Right lung (tissue), 5 donors: ENCODE data around the gene TMEM86B. TPM values are rescaled to one million over a fixed set of nuclear protein-coding genes. Genes with fewer than 3 reads are reported as not detected.
"Not testable (repeated sequence)": the region's sequence is repeated elsewhere in the genome, so short reads cannot be mapped to it uniquely, and the experiment has no call there.

Source experiments
- DNase-seq, 2 donors: peaks; one replicate each; pipeline ENCODE4 v3.0.0-alpha.2; 2013
- polyA plus RNA-seq, 5 donors: library from polyadenylated mRNA; unstranded; fragments of 120-200 nt; gene quantifications; one replicate each; pipeline versions ENCODE4 v1.2.1 to v1.2.3, GENCODE V29; 2013; ENCODE audit warnings: inconsistent platforms in 1 of 5, low replicate concordance in 1 of 5; ENCODE audit not compliant: insufficient read length in 5 of 5, insufficient read depth in 1 of 5

The TMEM86B gene
- polyA plus RNA-seq, 5 donors = 2.1 to 5.0 (median 3.4) TPM

GRCh38 chr19:55242517-55242916 is 14.0 kb upstream of the TMEM86B start:
- no peak for DNase-seq

- DNase-seq = no peak
These were observed 13.4 kb upstream of the TMEM86B start for GRCh38 chr19:55241935-55242464.

DNA sequence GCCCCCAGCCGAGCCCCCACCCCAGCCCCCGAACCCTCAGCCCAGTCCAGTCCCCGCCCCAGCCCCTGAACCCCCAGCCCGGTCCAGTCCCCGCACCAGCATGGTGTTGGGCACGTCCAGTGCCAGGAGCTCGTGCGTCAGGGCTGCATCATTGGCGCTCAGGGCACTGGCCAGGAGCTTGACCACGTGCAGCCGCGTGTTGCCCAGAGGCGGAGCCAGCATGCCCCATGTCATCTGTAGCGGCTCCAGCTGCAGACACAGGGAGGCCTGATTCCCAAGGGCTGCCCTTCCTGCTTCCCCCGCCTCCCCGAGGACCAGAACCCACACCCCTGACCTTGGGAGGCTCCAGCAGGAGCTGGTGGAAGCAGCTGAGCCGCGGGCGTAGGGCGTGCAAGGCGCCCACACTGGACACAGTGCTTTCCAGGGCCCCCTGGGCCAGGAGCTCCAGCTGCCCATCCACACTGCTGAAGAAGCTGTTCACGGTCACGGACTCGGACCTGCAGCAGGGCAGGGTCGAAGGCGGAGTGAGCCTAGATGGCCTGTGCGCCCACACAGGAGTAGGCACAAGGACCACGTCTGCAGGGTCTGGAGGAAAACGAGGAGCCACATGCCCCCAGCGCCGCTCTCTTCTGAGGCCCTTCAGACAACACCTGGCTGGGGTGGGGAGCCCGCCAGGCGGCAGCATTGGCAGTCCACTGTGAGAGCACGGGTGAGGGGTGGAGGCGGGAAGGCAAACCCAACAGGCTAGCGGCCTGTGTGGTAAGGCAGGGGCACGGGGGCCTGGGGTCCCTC is 12.8 kb upstream of the TMEM86B start:
- no peak for DNase-seq

GRCh38 chr19:55240713-55241020 is 12.1 kb upstream of the TMEM86B start:
- DNase-seq = no peak

GRCh38 chr19:55239004-55239403 is 10.4 kb upstream of the TMEM86B start:
- DNase-seq = no peak

- DNase-seq = no peak
These were observed 9.5 kb upstream of the TMEM86B start for GRCh38 chr19:55238030-55238429.

GRCh38 chr19:55232986-55233385 is 4.4 kb upstream of the TMEM86B start:
- no peak for DNase-seq

DNA sequence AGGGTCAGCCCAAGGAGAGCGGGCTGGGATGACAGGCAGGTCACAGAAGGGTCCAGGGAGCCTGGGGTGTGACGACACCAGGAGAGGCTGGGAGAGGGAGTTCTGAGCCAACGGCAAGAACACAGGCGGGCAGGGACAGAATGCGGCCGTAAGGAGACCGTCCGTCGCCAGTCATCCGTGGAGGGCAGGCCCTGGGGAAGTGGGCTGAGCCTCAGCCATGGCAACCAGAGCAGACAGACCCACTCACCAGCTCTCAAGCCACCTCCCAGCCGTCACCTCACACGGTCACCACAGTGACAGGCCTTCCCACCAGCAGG is 3.7 kb upstream of the TMEM86B start:
- DNase-seq = no peak

- DNase-seq = no peak
These were observed 3.1 kb upstream of the TMEM86B start for GRCh38 chr19:55231391-55232285.

GRCh38 chr19:55230780-55231179 is 2.2 kb upstream of the TMEM86B start:
- DNase-seq = no peak

GRCh38 chr19:55230329-55230728 is 1.8 kb upstream of the TMEM86B start:
- no peak for DNase-seq

GRCh38 chr19:55229789-55230182 is 1.2 kb upstream of the TMEM86B start:
- no peak for DNase-seq

DNA sequence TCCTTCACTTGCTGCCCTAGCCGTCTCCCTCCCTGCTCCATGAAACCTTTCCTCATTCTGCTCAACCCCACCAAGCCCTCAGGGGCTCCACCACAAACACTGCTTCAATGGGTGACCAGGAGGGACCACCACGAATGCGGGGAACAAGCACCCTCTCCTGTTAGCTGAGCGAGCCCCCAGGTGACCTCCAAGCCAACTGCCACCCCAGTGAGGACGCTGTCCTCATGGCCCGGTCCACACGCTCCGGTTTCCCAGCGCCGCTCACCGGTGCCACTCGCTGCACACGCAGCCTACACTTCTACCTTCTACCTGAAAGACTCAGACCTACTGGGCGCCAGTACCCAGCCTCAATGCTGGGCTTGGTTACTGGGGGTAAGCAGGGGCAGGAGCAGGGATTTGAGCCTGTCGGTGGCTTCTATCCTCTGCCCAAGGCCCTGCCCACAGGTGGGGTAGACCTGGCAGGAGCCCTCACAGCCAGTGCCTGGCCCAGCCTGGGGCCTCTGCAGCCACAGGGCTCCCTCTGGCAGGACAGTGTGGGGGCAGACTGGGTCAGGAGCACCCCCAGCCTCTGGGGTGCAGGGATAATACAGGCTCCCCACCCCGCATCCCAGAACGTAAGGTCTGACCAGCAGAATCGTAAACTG is 704 bp upstream of the TMEM86B start:
- DNase-seq = no peak

DNA sequence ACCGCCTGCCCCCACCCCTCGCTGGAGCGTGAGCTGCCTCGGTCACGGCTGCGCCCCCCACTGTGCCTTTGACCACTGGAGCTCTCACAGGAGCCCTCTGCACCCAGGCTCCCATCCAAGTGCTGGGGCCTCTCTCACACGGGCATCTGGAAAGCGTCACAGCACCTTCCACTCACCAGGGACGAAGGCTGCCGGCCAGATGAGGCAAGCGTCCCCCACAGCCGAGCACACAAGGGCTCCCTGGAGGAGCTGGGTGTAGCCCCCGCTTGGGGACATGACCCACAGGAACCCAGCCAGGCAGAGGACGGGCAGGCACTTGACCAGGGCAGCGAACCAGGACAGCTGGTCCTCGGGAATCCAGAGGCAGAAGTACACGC is 560 bp downstream of the TMEM86B start:
- DNase-seq = no peak

- no peak for DNase-seq
These were observed 1.1 kb downstream of the TMEM86B start for GRCh38 chr19:55227241-55228014.

DNA sequence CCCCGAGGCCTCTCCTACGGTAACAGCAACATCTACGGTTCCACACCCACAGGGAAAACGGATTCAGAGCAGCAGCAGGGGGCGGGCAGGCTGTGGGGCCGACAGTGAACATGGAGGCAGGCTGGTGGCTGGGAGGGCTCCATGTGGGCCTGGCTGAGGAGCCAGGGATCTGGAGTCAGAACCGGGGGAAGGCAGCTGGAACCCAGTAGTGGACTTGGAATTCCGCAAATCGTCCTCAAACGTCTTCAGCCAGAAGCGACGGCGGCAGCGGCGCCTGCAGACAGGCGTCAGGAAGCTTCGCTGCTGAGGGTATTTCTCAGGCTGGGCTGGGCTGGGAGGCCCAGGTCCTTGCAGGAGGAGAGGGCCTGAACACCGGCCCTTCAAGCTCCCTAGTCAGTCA is 1.8 kb downstream of the TMEM86B start:
- DNase-seq = no peak

DNA sequence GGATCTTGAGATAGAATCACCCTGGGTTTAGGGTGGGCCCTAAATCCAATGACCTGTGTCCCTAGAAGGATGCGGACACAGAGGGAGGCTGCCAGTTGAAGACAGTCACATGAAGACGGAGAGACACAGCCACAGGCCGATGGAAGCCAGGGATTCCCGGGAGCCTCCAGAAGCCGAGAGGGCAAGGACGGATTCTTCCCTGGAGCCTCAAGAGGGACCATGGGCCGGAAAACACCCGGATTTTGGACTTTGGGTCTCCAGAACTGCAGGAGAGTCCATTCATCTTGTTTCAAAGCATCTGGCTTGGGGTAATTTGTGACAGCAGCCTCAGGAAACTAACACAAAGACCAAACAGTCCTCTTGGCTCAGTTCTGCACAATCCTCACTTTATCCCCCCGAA is 2.3 kb downstream of the TMEM86B start:
- no peak for DNase-seq

DNA sequence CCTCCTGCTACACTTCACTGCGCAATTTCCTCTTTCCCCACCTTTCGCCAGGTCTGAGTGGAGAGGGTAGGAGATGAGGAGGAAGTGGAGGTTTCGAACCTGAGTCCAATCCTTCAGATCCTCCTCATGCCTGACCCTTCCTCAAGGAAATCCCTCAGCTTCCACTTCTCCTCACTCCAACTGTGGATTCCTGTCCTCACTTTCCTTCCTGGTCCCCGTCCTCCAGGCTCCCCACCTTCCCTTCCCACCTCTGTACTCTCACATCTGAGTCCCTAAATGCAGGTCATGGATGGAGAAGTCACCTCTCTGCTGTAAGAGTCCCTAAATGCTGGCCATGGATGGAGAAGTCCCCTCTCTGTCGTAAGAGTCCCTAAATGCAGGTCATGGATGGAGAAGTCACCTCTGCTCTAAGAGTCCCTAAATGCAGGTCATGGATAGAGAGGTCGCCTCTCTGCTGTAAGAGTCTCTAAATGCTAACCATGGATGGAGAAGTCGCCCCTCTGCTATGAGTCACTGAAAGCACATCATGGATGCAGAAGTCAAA is 3.1 kb downstream of the TMEM86B start:
- DNase-seq = no peak

- DNase-seq = not testable (repeated sequence)
These were observed 3.7 kb downstream of the TMEM86B start for GRCh38 chr19:55224679-55225414.

GRCh38 chr19:55224038-55224665 is 4.4 kb downstream of the TMEM86B start:
- no peak for DNase-seq
